H7 (cell line): ENCODE measurements around the gene GALNT18. TPM values are rescaled to one million over a fixed set of nuclear protein-coding genes. Genes with fewer than 3 reads are reported as not detected.

Experiments
- DNase-seq: peaks from one replicate; pipeline ENCODE4 v3.0.0; 2012
- H3K27me3 ChIP-seq: 2 replicates; pipeline ENCODE4 v1.6.0; 2011; ENCODE audit warnings: mild to moderate bottlenecking, low read length; ENCODE audit not compliant: control insufficient read depth, insufficient read depth
- H3K36me3 ChIP-seq: replicated peaks from 2 replicates; pipeline ENCODE4 v1.5.1; 2011; ENCODE audit warnings: low read length; ENCODE audit not compliant: control insufficient read depth, insufficient read depth
- H3K4me3 ChIP-seq: 2 replicates; pipeline ENCODE4 v1.5.1; 2011; ENCODE audit warnings: low read depth, mild to moderate bottlenecking, control low read depth, low read length, moderate library complexity; ENCODE audit not compliant: insufficient read depth
- total RNA-seq: library from RNA; depleted of rRNA; stranded (reverse); fragments of >200 nt; shearing (Covaris generic); gene quantifications from 2 replicates; pipeline ENCODE4 v1.2.3, GENCODE V29; 2014

Gene GALNT18
- total RNA-seq, 1 experiment from 2014 or later = 1.9 TPM

DNA sequence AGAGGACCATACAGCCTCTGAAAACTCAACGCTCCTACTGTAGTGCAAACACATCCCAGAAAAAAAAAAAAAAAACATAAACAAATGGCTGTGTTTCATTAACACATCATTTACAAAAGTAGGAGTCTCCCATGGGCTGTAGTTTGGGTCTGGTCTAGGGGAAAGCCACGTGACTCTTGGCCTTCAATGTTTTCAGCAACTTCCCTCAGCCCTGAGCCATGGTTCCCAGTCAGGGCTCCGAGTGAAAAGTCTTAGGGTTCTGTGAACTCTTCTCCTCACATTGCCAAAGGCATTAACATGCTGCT, 327.3 kb downstream of the GALNT18 start:
- no peak for DNase-seq
- Histone ChIP-seq H3K36me3 (no peaks in the 10 kb centered on the region), H3K4me3 (no peak overlapping the region), H3K27me3 (no peaks in the 10 kb centered on the region; the same call in 1 of the 2 replicates)

DNA sequence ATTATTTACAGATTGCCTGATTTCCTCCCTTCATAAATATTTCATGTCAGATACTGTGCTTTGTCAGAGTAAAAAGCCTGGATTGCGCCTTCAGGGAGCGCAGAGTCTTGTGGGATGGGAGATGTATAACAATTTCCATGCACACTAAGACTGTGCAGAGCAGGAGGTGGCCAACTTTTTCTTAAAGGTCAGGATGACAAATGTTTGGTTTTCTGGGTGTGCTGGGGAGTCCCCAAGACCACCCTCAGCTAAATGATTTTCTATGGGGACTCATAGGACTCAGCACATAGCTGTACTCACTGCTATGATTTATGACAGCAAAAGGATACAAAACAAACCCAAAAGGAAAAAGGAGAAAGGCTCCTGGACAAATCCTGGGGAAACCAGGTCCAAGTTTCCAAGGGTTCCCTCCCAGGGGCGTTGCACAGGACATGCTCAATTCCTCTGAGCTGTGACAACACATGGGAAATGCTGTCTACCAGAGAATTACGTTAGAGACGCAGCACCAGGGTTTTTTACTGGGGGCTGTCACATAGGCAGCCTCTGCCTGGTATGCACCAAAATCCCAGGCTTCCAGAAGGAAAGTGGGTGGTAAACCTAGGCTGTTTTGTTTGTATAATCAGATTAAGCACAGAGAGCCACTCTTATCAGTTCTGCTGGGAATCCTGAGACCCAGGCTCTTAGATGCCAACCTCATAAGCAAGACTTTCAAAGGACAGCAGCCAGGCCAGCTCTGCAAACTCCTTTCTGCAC, 327.8 kb downstream of the GALNT18 start:
- H3K27me3 ChIP-seq = no peaks in the 10 kb centered on the region; the same call in 1 of the 2 replicates
- H3K36me3 ChIP-seq = no peaks in the 10 kb centered on the region
- no peak overlapping the region for H3K4me3 ChIP-seq
- DNase-seq = no peak

DNA sequence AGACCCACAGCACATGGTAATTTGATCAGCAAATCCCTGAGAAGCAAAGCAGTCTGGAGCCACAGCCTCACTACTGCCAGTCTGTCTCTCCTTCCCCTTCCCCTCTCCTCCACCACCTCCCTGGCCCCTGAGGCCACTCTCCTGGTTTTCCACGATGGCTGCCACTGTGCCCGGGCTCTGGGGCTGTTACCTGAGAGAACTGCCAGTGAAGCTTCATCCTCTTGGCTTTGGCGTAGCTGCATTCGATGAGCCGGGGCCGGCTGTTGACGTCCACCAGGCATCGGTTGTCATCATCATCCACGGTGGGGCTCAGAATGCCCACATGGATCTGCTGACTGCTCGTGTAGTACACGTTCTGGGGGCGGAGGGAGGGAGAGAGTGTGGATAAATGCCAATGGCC, 329.0 kb downstream of the GALNT18 start:
- Histone ChIP-seq H3K4me3 (no peak overlapping the region), H3K27me3 (no peaks in the 10 kb centered on the region; the same call in 1 of the 2 replicates), H3K36me3 (no peaks in the 10 kb centered on the region)
- no peak for DNase-seq

DNA sequence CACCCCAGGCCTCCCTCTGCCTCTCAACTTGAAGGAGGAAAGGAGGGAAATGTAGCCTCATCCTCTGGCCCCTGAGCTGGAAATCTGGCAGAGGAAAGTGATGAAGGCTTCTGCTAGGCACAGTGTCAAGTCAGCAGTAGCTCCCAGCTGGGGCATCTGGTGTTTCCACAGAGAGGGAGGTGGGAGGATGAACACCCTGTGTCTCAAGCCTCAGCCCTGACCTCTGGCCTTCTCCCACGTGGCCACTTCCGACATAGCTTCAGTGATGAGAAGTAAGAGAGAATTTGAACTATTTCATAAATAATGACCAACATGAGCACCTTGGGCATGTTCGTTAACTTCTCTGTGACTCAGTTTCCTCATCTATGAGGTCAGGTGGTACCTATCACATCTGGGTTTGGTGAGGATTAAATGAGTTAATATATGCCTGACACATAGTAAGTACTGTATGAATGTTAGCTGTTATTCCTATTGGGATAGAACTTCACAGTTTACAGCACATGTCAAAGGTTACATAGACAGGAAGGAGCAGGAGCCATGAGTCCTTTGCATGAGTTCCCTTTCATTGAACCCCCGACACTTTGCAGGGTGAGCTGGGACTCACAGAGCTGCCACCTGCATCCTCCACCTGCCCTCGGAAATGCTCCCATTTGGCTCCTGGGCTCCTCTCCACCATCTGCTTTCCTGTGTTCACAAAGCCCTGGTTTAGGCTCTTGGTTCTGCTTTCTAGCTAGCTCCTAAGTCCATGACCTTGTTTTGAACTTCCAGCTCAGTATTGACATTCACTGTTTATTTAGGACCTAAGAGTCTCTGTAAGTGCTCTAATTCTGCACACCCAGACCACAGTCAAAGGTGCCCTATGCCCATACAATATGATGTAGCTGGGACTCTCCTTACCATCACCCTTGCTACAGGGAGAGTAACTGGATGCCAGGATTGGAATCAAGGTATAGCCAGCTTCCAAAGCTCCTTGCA, 330.5 kb downstream of the GALNT18 start:
- no peak overlapping the region for H3K4me3 ChIP-seq
- H3K27me3 ChIP-seq = no peaks in the 10 kb centered on the region; the same call in 1 of the 2 replicates
- no peak for DNase-seq
- no peaks in the 10 kb centered on the region for H3K36me3 ChIP-seq

DNA sequence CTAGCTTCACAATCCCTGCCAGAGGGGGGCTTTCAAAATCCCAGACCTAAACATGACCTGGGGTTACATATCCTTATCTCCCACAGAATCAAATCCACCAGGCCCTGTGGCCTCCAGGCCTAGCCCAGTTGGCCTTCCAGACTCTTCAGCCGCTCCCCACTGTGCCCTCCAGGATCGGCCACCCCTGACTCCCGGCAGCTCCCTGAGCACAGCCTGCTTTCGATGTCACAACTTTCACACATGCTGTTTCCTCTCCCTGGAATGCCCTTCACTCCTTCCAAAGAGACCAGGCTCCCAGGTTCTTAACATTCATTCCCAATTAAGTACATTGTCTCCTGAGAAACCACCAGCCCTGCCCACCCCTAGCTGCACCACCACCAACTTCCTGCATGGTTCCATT, 331.5 kb downstream of the GALNT18 start:
- Histone ChIP-seq H3K27me3 (no peaks in the 10 kb centered on the region; the same call in 1 of the 2 replicates), H3K4me3 (no peak overlapping the region), H3K36me3 (no peaks in the 10 kb centered on the region)
- DNase-seq = no peak

DNA sequence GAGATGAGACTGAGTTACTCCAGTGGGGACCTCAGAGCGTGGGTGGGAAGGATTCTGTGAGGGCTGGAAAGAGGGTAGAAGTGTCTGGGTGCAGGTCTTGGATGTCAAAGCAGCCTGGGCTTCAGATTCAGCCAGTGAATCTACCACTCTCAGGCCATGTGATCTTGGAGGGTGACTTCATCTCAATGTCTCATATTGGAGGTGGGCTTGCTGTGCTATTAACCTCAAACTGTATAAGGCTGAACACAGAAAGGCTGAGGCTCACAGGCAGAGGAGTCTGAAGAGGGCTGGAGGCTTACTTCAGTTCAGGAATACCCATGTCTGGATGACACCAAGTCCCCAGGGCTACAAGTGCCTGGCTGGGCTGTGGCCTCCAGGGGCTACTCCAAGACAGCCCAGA, 332.1 kb downstream of the GALNT18 start:
- Histone ChIP-seq H3K36me3 (no peaks in the 10 kb centered on the region), H3K4me3 (no peak overlapping the region), H3K27me3 (no peaks in the 10 kb centered on the region; the same call in 1 of the 2 replicates)
- DNase-seq = no peak

DNA sequence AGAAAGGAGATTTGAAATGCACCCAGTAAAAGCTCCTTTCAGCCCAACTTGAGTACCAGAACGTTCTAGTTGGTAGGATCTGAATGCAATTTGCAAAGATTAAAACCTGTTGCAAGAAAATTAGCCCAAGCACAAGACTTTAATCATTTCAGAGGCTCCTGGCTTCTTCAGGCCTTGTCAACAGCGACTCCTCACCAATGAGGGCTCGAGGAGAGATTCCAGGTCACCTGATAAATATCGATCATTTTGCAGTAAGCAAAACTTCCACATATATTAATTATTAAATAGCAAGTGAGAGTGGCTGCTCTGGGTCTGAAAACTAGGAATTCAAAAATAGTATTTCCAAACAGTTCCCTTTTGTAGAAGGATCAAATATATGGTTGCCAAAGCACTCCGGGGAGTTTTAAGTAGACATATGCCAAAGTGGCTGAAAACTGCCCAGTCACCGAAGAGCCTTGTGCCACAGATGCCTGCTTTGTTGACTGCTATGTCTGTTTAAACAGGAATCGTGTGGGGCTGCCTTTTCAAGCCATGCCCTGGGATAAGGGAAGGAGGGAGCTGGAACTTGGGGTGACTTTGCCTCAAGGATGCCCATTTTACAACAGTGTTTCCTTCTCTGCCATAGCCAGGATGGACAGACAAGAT, 332.7 kb downstream of the GALNT18 start:
- no peaks in the 10 kb centered on the region for H3K36me3 ChIP-seq
- H3K27me3 ChIP-seq = no peaks in the 10 kb centered on the region; the same call in 1 of the 2 replicates
- H3K4me3 ChIP-seq = no peak overlapping the region
- DNase-seq = no peak

DNA sequence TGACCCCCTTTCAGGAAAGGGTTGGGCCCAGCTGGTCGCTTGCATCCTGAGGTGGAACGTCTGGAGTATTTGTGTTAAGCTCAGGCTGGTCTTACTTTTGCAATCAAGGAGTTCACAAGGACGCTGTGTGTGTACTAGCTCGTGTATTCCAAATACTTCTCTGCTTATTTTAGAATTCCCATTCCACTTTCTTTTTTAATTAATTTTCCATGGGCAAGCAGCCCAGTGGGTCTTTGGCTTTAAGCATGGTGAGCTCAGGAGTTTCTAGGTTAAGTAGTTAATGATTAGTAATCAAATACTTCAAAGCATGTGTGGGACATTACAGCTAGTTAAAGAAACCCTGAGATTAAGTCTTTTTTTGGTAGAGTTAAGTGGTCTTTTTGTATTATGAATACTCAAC, 337.3 kb downstream of the GALNT18 start:
- Histone ChIP-seq H3K36me3 (no peaks in the 10 kb centered on the region), H3K4me3 (no peak overlapping the region), H3K27me3 (no peaks in the 10 kb centered on the region; the same call in 1 of the 2 replicates)
- no peak for DNase-seq

DNA sequence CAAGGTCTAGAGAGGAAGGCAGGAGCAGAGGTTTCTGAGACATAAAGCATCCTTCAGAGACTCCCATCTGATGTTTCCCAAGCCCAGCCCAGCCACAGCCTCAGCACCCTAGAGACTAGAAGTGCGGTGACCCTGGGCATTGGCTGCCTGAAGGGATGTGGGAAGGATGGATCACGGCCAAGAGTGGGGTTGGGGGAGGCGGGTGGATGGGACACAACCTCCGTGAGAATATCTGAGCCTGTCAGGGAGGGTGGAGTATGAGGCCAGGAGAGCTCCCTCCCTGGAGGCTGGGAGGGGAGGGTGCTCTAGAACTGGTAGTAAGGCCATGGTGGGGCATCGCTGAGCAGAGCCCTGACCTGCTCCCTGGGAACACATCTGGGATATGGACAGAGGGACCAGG, 340.2 kb downstream of the GALNT18 start:
- no peaks in the 10 kb centered on the region for H3K36me3 ChIP-seq
- no peak for DNase-seq
- no peaks in the 10 kb centered on the region for H3K27me3 ChIP-seq
- H3K4me3 ChIP-seq = no peak overlapping the region

DNA sequence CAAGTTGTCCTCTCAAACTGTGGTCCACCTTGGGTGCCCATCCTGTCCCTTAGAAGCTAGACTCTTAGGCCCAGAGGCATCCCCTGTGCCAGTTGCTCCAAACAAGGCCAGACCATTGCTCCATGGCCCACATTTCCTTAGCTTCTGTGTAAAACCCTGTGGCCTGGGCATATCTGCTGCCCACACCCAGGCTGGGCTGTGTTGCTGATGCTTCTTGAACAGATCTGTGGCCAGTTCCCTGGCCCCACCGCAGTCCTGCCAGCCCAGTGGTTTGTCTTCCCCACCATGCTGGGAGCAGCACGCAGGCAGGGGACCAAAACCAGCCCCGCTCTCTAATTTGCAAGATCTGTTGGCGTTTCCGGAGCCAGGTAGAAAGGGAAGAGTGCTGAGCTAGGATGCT, 341.0 kb downstream of the GALNT18 start:
- H3K27me3 ChIP-seq = no peaks in the 10 kb centered on the region
- no peak for DNase-seq
- H3K4me3 ChIP-seq = no peak overlapping the region
- H3K36me3 ChIP-seq = no peaks in the 10 kb centered on the region

DNA sequence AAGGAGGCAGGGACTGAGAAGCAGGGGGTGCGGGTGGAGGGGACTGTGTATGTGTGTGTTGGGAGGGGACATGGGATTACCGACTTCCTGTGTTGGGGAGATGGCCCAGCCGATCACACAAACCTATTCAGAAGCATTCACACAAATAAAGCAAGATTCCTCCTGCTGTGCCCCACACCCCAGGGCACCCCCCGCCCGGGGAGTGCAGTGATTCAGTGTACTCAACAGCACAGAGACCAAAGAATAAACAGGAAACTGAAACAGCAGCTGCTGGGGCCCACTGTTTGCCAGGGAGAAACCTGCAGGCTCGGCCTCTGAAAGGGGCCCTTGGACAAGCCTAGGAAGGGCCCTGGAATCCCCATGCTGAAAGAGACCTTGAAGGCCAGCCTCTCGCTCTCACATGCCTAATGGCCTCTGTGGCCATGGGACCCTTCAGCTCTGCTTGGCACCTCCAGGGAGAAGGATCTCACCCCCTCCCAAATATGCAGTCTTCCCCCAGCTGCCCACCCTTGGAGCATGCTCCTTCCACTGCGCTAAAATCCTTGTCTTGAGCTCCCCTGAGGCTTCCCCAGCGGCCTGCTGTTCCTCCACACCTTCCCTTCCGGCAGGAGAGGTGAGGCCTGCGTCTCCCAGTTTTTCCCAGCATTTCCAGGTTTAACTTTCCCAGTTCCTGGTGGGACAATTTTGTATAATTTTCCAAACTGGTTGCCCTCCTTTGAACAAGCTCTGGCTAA, 341.7 kb downstream of the GALNT18 start:
- H3K27me3 ChIP-seq = no peaks in the 10 kb centered on the region
- peak; percentile 57 for DNase-seq
- no peaks in the 10 kb centered on the region for H3K36me3 ChIP-seq
- H3K4me3 ChIP-seq = no peak overlapping the region

DNA sequence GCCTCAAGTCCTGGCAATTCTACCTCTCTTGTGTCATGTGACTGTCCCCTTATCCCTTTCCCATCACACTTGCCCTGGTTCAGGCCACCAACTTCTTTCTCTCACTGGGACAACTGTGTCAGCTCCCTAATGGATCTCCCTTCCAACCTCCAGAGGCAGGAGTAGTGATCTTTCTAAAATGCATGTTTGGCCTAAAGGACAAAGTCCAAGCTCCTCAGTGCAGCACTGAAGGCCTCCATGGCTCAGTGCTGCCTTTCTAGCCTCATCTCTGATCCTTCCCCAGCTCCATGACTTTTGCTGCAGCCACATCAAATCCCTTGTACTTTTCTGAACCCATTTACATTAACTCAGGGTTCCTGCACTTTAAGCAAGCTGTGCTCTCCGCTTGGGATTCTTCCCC, 349.6 kb downstream of the GALNT18 start:
- H3K27me3 ChIP-seq = no peaks in the 10 kb centered on the region
- H3K4me3 ChIP-seq = no peak overlapping the region
- H3K36me3 ChIP-seq = no peaks in the 10 kb centered on the region
- DNase-seq = no peak

DNA sequence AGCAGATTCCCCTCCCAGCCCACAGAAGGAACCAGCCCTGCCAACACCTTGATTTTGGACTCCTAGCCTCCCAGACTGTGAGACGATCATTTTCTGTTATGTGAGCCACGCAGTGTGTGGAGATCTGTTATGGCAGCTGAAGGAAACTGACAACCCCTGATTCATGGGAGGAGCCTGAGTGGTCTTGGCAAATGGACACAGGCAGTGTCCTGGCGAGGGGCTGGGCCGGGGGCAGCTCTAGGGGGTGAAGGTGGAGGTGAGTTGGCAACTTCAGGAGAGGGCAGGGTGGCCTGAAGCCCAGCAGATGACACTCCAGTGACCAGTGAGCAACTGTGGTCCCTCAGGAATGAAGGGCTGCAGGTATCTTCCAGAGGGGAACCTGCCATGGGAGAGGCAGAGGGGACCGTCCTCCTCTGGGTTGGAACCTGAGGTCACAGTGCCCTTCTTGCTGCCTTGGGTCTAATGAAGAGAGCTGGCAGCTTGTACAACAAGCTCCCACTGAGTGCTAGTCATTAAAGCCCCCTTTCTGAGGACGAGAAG, 351.5 kb downstream of the GALNT18 start:
- DNase-seq = no peak
- H3K36me3 ChIP-seq = no peaks in the 10 kb centered on the region

DNA sequence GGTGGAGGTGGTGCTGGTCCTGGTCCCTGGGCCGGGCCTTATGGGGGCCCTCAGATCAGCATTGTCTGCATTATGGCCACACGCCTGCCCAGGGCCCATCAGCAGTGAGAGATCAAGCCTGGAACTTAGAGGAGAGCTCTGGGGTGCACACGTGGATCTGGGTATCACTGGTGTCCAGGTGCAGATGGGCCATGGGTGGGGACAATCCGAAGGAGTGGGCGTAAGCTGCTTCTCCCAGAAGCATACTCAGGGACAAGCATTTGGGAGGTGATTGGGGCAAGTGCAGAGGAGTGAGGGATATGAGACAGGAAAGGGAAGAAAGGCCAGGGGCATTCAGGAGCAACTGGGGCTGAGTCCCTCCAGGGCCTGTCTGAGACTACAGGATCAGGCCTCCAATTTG, 353.1 kb downstream of the GALNT18 start:
- Histone ChIP-seq H3K36me3 (no peaks in the 10 kb centered on the region), H3K4me3 (no peak overlapping the region), H3K27me3 (no peaks in the 10 kb centered on the region)
- DNase-seq = no peak

More for the DNA sequence above, 351.5 kb downstream of the GALNT18 start:
- Histone ChIP-seq H3K4me3 (no peak overlapping the region), H3K27me3 (no peaks in the 10 kb centered on the region)
